Lung (tissue), 12 donors: Measurements from ENCODE around the gene ABCB11. TPM values are rescaled to one million over a fixed set of nuclear protein-coding genes. Genes with fewer than 3 reads are reported as not detected.

Source experiments
- ATAC-seq: fragments of 200-7000 bp; cut with Tn5 transposase; one replicate; pipeline ENCODE4 v1.9.1; 2020; ENCODE audit warnings: moderate number of reproducible peaks; ENCODE audit not compliant: insufficient read depth, low FRiP score
- DNase-seq, 3 donors: peaks; one replicate each; pipeline ENCODE4 v3.0.0-alpha.2; 2013 to 2017
- H3K27ac ChIP-seq, 2 donors: one replicate each; pipeline ENCODE4 v1.5.1; 2013; ENCODE audit warnings: mild to moderate bottlenecking in 2 of 2, moderate library complexity in 2 of 2, control low read depth in 1 of 2, inconsistent platforms in 1 of 2, low read depth in 1 of 2, low read length in 1 of 2
- H3K27me3 ChIP-seq, 3 donors: one replicate each; pipeline ENCODE4 v1.5.1; 2013; ENCODE audit warnings: low read length in 2 of 3; ENCODE audit not compliant: control insufficient read depth in 3 of 3, insufficient read depth in 3 of 3
- H3K36me3 ChIP-seq, 4 donors: one replicate each; pipeline ENCODE4 v1.5.1; 2013; ENCODE audit warnings: low read length in 4 of 4, mild to moderate bottlenecking in 1 of 4, moderate library complexity in 1 of 4; ENCODE audit not compliant: control insufficient read depth in 4 of 4, insufficient read depth in 4 of 4
- H3K4me1 ChIP-seq, 5 donors: one replicate each; pipeline ENCODE4 v1.5.1; 2013; ENCODE audit warnings: low read length in 5 of 5, mild to moderate bottlenecking in 2 of 5, moderate library complexity in 1 of 5; ENCODE audit not compliant: control insufficient read depth in 5 of 5, insufficient read depth in 5 of 5
- H3K4me3 ChIP-seq: one replicate; pipeline ENCODE4 v1.5.1; 2013; ENCODE audit warnings: mild to moderate bottlenecking, control low read depth, moderate library complexity
- H3K9ac ChIP-seq, 2 donors: one replicate each; pipeline ENCODE4 v1.5.1; 2013; ENCODE audit warnings: low read length in 2 of 2, control low read depth in 1 of 2; ENCODE audit not compliant: insufficient read depth in 1 of 2
- H3K9me3 ChIP-seq, 4 donors: one replicate each; pipeline ENCODE4 v1.5.1; 2013; ENCODE audit warnings: low read length in 3 of 4, mild to moderate bottlenecking in 1 of 4, moderate library complexity in 1 of 4; ENCODE audit not compliant: control insufficient read depth in 4 of 4, insufficient read depth in 3 of 4
- WGBS, 2 donors: extraction: QIAGEN DNeasy Blood & Tissue Kit; methylation state at CpG; one replicate each; pipeline ENCODE4 v1.1.7; 2013; 5-methylcytosine and 5-hydroxymethylcytosine counted together
- polyA plus RNA-seq, 2 donors: library from polyadenylated mRNA; stranded (reverse); fragments of 200-250 nt; gene quantifications; one replicate each; pipeline ENCODE4 v1.2.1, GENCODE V29; 2013
- total RNA-seq, 2 donors: library from RNA; depleted of rRNA in 1 of 2; stranded (reverse); fragments of >200 nt in 1 of 2; gene quantifications; one replicate each; pipeline ENCODE4 v1.2.1, GENCODE V29; 2014 to 2021
- TF ChIP-seq, protein P1 (sequence below): IDR thresholded peaks from 2 replicates; pipeline ENCODE4 v1.5.1; 2012; ENCODE audit warnings: mild to moderate bottlenecking; ENCODE audit errors: control extremely low read depth, extremely low read depth
- donor health status: control.
- donor health status: control.
- donor health status: Bipolar disorder and iron deficiency.
- donor health status: healthy.
- donor health status: DM: yes; HTN: yes; CAD: no.

Gene ABCB11
- total and polyA plus RNA-seq, 4 donors = 0.02 to 0.37 (median 0.09) TPM

DNA sequence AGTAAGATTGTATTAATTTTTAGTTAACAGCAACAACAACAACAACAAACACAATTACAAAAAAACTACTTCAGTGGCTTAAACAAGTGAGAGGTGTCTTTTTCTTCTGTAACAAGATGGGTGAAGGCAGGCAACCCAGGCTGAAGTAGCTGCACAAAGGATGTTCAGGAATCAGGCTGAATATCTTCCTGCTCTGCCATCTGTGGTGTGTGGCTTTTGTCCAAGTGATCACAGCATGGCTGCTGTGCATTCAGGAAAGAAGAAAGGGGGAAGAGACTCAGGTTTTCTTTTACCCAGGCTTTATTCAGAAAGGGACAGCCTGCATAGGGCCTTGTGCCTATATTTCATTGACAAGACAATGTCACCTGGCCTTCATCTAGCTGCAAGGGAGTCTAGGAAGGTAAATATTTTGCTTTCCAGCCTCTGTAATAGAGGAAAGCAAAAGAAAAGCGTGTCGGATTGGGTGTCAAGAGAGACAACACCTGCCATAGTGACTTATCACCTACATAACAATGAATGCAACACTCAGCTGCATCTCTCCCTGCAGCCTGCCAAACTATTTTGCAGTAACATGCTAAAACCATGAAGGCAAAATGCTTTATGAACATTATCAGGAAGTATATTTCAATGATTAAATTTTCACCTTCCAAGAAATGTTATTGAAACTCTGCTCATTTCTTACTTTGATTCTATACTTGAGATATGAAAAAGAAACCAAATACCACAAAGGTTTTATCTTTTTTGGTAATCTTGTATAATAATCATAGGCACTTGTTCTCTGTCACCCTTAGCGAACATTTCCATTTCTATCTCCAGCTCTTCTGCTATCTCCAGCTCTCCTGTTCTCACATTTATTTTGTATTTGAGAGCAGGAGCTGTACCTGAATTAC, 115.4 kb downstream of the ABCB11 start:
- TF ChIP-seq, protein P1, sequence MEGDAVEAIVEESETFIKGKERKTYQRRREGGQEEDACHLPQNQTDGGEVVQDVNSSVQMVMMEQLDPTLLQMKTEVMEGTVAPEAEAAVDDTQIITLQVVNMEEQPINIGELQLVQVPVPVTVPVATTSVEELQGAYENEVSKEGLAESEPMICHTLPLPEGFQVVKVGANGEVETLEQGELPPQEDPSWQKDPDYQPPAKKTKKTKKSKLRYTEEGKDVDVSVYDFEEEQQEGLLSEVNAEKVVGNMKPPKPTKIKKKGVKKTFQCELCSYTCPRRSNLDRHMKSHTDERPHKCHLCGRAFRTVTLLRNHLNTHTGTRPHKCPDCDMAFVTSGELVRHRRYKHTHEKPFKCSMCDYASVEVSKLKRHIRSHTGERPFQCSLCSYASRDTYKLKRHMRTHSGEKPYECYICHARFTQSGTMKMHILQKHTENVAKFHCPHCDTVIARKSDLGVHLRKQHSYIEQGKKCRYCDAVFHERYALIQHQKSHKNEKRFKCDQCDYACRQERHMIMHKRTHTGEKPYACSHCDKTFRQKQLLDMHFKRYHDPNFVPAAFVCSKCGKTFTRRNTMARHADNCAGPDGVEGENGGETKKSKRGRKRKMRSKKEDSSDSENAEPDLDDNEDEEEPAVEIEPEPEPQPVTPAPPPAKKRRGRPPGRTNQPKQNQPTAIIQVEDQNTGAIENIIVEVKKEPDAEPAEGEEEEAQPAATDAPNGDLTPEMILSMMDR = no peak
- Histone ChIP-seq H3K9ac (no peak overlapping the region), H3K36me3 (no peaks in the 10 kb centered on the region), H3K27me3 (peaks cover 0 to 10% (median 8%) of the 10 kb centered on the region in 3 donors), H3K27ac (no peak overlapping the region), H3K9me3 (no peaks in the 10 kb centered on the region), H3K4me1 (no peaks in the 10 kb centered on the region), H3K4me3 (no peak overlapping the region)
- no peak for DNase-seq
- no peak for ATAC-seq
- 94 to 99% methylated on average over 3 of the region's 3 CpGs for WGBS, 2 donors

GRCh38 chr2:168913495-168913894, 117.6 kb downstream of the ABCB11 start:
- TF ChIP-seq, protein P1 = no peak
- no peak overlapping the region for H3K27ac ChIP-seq
- WGBS, 2 donors = 74 to 90% methylated on average over 4 of the region's 4 CpGs
- H3K27me3 ChIP-seq = peaks cover 0 to 10% (median 8%) of the 10 kb centered on the region in 3 donors
- H3K4me1 ChIP-seq = no peaks in the 10 kb centered on the region
- ATAC-seq (no peak), DNase-seq (no peak)
- no peaks in the 10 kb centered on the region for H3K9me3 ChIP-seq
- H3K36me3 ChIP-seq = no peaks in the 10 kb centered on the region
- no peak overlapping the region for H3K4me3 ChIP-seq
- H3K9ac ChIP-seq = no peak overlapping the region

DNA sequence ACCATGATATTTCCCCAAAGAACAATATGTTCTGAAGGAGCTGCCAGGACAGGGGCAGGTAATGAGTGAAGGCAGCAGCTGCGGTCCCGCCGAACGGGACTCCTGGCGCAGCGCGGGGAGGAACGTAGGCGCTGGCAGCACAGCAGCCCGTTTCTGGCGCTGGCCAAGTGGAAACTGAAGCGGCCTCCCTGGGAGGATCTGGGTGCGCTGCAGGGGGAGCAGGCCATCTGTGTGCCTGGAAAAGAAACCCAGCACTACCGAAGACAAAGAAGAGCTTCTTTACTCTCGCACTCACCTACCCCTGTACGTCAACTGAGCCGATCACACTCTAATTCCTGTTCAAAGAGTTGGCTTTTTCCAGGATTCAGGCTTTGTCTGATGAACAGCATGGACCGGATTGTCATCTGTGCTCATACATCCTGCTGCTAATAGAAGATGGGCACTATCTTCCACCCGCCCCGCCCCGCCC, 118.2 kb downstream of the ABCB11 start:
- no peak overlapping the region for H3K27ac ChIP-seq

More for the DNA sequence above, 118.2 kb downstream of the ABCB11 start:
- Histone ChIP-seq H3K4me1 (no peaks in the 10 kb centered on the region), H3K27me3 (peaks cover 0 to 10% (median 8%) of the 10 kb centered on the region in 3 donors), H3K9ac (peak overlapping the region in 1 of 2 donors; percentile 35), H3K9me3 (no peaks in the 10 kb centered on the region), H3K36me3 (no peaks in the 10 kb centered on the region), H3K4me3 (no peak overlapping the region)
- 23 to 41% methylated on average over 21 of the region's 21 CpGs for WGBS, 2 donors
- peak; percentile 25 to 27 (median 26) for DNase-seq
- TF ChIP-seq, protein P1 = no peak
- no peak for ATAC-seq
